ENCODE data around the gene NUTM1.
A peak's percentile ranks its signal among the peaks of the same experiment; 100 is the strongest.

The NUTM1 gene

GRCh38 chr15:34342737-34343575 is at the start of gene NUTM1, which contains the start of gene NOP10:
TSS of gene NUTM1 (plus strand) at chr15:34343315. CDS start at chr15:34343697, 382 bp downstream.
TSS of gene NOP10 (minus strand) at chr15:34343136. CDS start at chr15:34343073, 63 bp downstream.
- peak; percentile 25 for DNase-seq

- no peak for DNase-seq
These were observed 46.1 kb upstream of the NUTM1 start for GRCh38 chr15:34297059-34297458.

GRCh38 chr15:34301058-34301457 is 42.1 kb upstream of the NUTM1 start:
- DNase-seq, result no peak

- no peak for DNase-seq
These were observed 38.5 kb upstream of the NUTM1 start for GRCh38 chr15:34304613-34305012.

- DNase-seq, result no peak
These were observed 31.6 kb upstream of the NUTM1 start for GRCh38 chr15:34311563-34311962.

- no peak for DNase-seq
These were observed 28.3 kb upstream of the NUTM1 start for GRCh38 chr15:34314491-34315490.

GRCh38 chr15:34318277-34319079 is 24.6 kb upstream of the NUTM1 start:
- peak; percentile 28 for DNase-seq

- no peak for DNase-seq
These were observed 19.9 kb upstream of the NUTM1 start for GRCh38 chr15:34323217-34323616.

GRCh38 chr15:34324933-34325332 is 18.2 kb upstream of the NUTM1 start:
- DNase-seq, result no peak

GRCh38 chr15:34325368-34325767 is 17.7 kb upstream of the NUTM1 start:
- DNase-seq, result no peak

- DNase-seq, result no peak
These were observed 15.2 kb upstream of the NUTM1 start for GRCh38 chr15:34327906-34328305.

- DNase-seq, result no peak
These were observed 14.1 kb upstream of the NUTM1 start for GRCh38 chr15:34329006-34329405.

GRCh38 chr15:34330279-34330678 is 12.8 kb upstream of the NUTM1 start:
- DNase-seq, result no peak

- no peak for DNase-seq
These were observed 11.3 kb upstream of the NUTM1 start for GRCh38 chr15:34331809-34332208.

- no peak for DNase-seq
These were observed 10.5 kb upstream of the NUTM1 start for GRCh38 chr15:34332553-34333120.

- no peak for DNase-seq
These were observed 8.4 kb upstream of the NUTM1 start for GRCh38 chr15:34334672-34335071.

- DNase-seq, result no peak
These were observed 7.7 kb upstream of the NUTM1 start for GRCh38 chr15:34335176-34336032.

- DNase-seq, result no peak
These were observed 6.7 kb upstream of the NUTM1 start for GRCh38 chr15:34336231-34336990.

GRCh38 chr15:34336991-34337556 is 6.0 kb upstream of the NUTM1 start:
- no peak for DNase-seq
